ENCODE data around the gene AVPR2.
A peak's percentile ranks its signal among the peaks of the same experiment; 100 is the strongest.

Gene AVPR2

DNA sequence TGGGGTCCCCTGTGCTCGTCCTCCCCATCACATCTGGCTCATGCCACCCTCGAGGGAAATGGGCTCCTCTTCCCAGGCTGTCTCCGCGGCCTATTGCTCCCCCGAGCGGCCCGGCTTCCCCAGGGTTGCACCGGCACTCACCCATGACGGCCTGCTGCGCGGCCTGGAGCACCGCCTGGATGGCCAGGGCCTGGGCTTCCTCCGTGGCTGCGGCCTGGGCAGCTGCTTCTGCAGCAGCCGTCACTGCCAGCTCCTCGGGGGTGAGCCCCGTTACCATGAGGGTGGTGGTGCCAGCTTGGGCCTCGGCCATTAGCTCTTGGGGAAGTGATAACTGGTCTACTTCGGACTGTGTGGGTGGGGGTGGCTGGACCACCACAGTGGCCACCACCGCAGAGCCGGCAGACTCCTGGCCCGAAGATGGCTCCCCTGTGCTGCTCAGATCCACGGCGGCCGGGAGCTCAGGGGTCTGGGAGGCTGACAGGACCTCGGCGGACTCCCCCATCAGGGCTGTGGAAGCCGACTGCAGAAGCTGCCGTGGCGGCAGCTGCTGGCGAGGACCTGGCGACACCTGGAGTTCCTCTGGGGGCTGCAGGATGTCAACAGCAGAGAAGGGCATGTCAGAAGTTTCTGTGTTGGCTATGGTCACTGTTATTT, 48.0 kb downstream of the AVPR2 start:
- no peak for DNase-seq (ENCODE audit: low read depth)

DNA sequence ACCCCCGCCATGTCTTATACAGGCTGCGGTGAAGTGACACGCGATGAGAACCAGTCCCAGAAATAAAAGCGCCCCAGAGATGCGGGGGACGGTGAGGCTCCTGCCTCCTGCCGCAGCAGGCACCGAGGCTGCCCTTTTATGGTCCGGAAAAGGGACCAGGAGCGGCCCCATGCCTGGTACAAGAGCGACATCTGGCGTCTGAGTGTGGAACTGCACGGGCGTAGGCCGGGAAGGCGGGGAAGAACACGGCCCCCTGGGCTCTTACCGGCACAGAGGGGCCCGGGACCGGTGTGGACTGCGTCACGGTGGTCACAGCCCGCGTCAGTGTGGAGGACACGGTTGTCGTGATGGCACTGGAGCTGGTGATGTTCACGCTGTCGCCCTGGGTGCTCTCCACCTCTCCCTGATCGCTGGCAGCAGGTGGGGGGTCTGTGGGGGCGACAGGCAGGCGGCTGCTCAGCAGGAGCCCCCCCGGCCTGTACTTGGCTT, 48.9 kb downstream of the AVPR2 start:
- peak; percentile 57 for DNase-seq (ENCODE audit: low read depth)

DNA sequence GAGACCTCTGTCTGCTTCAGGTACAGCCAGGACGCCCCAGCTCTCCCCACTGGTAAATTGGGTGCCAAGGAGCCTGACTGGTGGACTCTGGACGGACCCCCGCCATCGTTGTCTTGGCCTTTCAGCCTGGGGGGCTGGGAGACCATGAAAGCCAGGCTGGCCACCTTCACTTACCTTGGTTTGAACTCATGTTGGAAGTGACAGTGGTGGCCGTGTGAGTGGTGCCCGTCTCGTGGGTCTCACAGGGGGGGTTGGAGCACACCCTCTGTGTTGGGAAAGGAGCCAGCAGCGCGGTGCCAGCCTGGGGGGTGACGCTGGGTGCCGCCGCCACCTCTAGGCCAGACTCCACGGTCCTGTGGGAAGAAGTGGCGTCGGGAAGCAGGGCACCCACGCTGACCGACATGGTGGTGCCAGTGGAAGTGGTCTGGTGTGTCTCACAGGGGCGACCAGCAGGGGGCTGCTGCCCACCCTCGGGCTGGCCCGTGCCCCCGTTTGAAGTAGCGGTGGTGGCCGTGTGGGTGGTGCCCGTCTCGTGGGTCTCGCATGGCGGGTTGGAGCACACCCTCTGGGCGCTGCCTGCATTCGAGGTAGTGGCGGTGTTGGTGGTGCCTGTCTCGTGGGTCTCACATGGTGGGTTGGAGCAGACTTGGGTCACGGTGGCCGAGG, 49.6 kb downstream of the AVPR2 start:
- no peak for DNase-seq (ENCODE audit: low read depth)

DNA sequence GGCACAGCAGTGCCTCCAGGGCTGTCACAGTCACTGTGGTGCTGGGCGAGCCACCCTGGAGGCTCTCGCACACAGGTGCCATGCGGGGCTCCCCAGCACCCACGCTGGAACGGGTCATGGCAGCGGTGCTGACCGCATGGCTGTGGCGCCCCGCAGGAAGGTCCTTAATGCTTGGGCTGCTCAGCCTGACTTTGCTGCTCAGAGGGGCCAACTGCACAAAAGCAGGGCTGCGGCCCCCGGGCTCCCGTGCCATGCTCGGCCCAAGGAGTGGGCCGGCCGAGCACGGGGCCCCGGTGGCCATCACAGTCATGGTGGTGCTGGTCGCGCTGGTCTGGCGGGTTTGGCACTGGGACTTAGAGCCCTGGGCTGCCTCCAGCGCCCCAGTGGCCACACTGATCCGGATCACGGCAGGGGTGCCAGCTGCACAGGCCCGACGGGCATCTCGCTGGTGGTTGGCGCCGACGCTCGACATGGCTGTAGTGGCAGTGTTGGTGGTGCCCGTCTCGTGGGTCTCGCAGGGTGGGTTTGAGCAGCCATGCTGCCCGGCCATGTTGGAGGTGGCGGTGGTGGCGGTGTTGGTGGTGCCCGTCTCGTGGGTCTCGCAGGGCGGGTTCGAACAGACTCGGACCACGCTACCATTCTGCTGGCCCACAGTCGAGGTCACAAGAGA, 50.2 kb downstream of the AVPR2 start:
- DNase-seq (ENCODE audit: low read depth) = no peak

DNA sequence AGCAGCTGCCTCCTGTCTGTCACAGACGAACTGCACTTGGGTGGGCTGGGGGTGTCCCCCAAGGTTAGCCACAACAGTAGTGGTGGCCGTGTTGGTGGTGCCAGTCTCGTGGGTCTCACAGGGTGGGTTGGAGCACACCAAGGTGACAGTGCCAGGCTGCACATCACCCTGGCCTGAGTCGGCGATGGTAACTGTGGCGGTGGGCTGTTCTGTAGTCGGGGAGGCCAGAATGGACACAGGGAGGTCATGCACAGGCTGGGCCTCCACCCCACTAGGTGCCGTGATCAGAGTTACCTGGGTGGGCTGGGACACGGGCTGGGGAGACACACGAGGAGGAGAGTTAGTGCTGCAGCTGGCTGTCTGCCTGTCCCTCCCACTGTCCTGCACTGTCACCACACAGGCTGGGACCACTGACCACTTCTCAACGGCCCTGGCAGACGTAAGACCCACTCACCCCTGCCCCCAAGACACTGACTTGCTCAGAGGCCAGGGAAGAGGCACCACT, 50.8 kb downstream of the AVPR2 start:
- DNase-seq (ENCODE audit: low read depth) = no peak

DNA sequence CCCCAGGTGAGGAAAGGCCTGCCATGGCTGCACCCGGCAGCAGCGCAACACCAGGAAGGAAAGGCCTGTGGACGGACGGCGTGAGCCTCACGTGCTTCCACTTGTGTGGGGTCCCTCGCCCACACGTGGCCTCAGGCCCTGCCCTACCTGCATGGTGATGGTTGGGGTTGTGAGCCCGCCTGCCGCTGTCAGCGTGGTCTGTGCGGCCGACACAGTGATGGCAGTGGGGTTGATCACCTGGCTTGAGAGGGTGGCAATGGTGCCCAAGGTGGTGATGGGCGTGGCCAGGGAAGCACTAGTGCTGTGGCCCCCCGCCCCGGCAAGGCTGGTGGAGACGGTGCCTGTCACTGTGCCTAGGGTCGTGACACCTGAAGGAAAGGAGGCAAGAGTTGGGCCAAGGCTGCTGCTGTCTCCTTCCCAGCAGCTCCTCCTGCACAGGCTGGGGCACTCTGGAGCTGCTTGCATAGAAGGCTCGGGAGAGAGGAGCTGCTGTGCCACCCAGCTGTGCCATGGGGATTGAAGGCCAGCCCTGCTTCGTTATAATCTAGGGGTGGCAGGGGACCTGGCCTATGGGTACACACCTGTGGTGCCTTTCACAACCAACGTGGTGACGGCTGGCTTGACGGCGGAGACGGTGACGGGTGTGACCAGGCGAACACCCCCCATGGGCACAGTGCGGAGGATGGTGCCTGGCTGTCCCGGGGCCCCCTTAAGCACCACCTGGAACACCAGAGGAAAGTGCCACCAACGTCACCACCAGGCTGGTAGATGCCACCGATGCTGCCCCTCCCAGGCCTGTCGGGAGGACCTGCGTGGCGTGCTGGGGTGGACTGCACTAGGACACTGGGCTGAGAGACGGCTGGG, 51.8 kb downstream of the AVPR2 start:
- no peak for DNase-seq (ENCODE audit: low read depth)

All from stimulated activated CD8-positive, alpha-beta memory T cell treated with anti-CD3 and anti-CD28 coated beads, Interleukin-15, amount 100 ng/mL, for 24 hours (primary cell).